GM12875 (cell line): ENCODE results near the gene AZGP1.

Source experiments
- H3K4me3 ChIP-seq: one replicate; pipeline ENCODE4 v1.5.1; 2011; ENCODE audit warnings: low read depth, low read length, control low read depth
- CTCF ChIP-seq: IDR thresholded peaks from 2 replicates; pipeline ENCODE4 v1.5.1; 2011; ENCODE audit warnings: low read depth, mild to moderate bottlenecking, control low read depth, inconsistent platforms, low read length, moderate library complexity, borderline replicate concordance; ENCODE audit not compliant: insufficient read depth

The AZGP1 gene

GRCh38 chr7:99927536-99927935 is 48.3 kb downstream of the AZGP1 start:
- TF ChIP-seq CTCF, result no peak

GRCh38 chr7:99926321-99926720 is 49.5 kb downstream of the AZGP1 start:
- H3K4me3 ChIP-seq, result no peak overlapping the region
- no peak for TF ChIP-seq CTCF

More at GRCh38 chr7:99927536-99927935, 48.3 kb downstream of the AZGP1 start:
- H3K4me3 ChIP-seq, result no peak overlapping the region

- TF ChIP-seq CTCF, result no peak
- H3K4me3 ChIP-seq, result no peak overlapping the region
These were observed 52.6 kb downstream of the AZGP1 start for GRCh38 chr7:99923200-99923599.

- peak overlapping the region; percentile 86 for H3K4me3 ChIP-seq
- no peak for TF ChIP-seq CTCF
These were observed 55.7 kb downstream of the AZGP1 start for GRCh38 chr7:99920149-99920548.

- TF ChIP-seq CTCF, result no peak
- H3K4me3 ChIP-seq, result peak overlapping the region; percentile 86
These were observed 56.1 kb downstream of the AZGP1 start for GRCh38 chr7:99919814-99920112.

- TF ChIP-seq CTCF, result peak; percentile 25; the same call in 1 of the 2 replicates
- peak within 1 kb of the TSS; percentile 86 for H3K4me3 ChIP-seq
These were observed 56.6 kb downstream of the AZGP1 start, which contains the start of gene TRIM4 for GRCh38 chr7:99918959-99919813. TSS of gene TRIM4 (minus strand) at chr7:99919530. CDS start at chr7:99919401, 129 bp downstream.
